NCI-H1436 (cell line): ENCODE results near the gene SMS.

ENCODE experiments used
- DNase-seq: peaks from one replicate; lab custom pipeline; 2025; lab: John Stamatoyannopoulos, UW

Gene SMS

DNA sequence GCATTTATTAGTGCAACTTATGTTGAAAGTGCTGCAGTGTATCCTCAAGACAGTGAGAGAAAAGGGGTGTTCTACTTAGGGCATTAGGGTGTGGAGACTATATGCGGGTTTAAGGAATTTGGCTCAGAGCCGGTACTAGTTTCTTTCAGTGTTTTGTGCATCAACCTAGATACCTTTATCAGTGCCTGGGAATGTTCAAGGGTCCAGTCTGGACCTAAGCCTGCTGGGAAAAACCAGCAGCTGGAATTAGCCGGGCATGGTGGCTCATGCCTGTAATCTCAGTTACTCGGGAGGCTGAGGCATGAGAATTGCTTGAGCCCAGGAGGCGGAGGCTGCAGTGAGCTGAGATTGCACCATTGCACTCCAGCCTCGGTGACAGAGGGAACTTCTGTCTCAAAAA, 99.0 kb downstream of the SMS start:
- no peak for DNase-seq

DNA sequence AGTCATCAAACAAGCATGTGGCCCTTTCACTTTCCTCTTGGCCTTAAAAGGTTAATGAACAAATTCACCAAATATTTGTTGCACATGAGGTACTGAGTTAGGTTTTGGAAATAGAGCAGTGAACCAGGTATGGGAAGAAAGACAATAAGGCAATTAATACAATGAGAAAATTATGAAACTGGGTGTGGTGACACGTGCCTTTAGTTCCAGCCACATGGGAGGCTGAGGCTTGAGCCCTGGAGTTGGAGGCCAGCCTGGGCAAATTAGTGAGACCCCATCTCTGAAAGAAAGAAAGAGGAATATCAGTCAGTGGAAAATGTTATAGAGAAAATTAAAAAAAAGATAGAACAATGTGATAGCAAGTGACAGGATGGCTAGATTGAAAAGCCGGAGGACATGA, 99.7 kb downstream of the SMS start:
- no peak for DNase-seq

DNA sequence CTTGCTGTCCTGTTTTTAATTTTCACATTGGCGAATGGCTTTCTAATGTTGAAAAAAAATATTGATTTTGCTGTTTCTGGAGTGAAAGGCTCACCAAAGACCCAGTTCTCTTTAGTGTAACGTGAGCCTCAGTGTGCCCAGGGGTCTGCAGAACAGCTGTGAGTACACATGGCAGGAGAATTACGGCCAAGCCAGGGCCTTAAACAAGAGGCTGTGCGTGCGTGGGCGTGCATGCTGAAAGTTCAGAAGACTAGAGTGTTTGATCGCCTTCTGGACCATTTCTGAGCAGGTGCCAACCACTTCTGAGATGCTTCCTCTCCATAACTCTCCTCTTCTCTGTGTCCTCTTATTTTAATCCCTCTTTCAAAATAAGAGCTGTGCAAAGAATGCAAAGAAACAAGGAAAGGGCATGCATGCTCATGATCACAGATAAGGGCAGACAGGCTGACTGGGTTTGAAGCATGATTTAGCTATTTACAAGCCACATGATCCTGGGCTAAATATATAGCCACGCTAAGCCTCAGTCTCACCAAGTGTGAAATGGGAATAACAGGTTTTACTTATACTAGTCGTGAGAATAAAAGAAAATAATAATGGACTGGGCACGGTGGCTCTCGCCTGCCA, 101.5 kb downstream of the SMS start:
- no peak for DNase-seq

DNA sequence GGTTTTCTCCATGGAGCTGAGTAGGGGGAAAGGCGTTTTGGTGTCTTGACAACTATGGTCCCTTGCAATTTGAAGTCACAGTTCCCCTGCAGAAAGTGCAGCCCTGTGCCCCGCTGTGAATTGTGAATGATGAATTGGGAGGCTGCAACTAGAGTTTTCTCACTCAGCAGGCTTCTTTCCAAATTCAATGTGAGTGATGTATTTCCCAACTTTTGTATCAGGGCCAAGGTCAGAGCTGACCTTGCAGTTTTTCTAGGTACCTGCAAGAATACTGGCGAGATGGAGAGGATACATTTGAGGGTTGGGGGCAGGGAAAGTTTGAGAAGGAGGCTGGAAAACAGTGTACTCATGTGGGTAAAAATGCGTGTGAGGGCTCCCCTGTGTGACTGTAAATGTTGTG, 103.4 kb downstream of the SMS start:
- no peak for DNase-seq
